GM12865 (cell line): ENCODE results near the gene CLCN6.

Source experiments
- DNase-seq: peaks from one replicate; pipeline ENCODE4 v3.0.0; 2010; ENCODE audit warnings: low read depth
- H3K4me3 ChIP-seq: 2 replicates; pipeline ENCODE4 v1.5.1; 2011; ENCODE audit warnings: mild to moderate bottlenecking, low read depth, low read length, control low read depth
- CTCF ChIP-seq: IDR thresholded peaks from 2 replicates; pipeline ENCODE4 v1.5.1; 2011; ENCODE audit warnings: low read length, control low read depth, low read depth, inconsistent platforms; ENCODE audit not compliant: insufficient read depth; ENCODE audit errors: missing control alignments

CLCN6 gene

GRCh38 chr1:11878891-11879190 lies 72.8 kb downstream of the CLCN6 start:
- no peak overlapping the region for H3K4me3 ChIP-seq
- no peak for DNase-seq
- no peak for TF ChIP-seq CTCF

GRCh38 chr1:11879311-11880180 lies 73.6 kb downstream of the CLCN6 start:
- no peak overlapping the region for H3K4me3 ChIP-seq
- no peak for DNase-seq
- no peak for TF ChIP-seq CTCF

GRCh38 chr1:11880181-11880575 lies 74.2 kb downstream of the CLCN6 start:
- DNase-seq = no peak
- TF ChIP-seq CTCF = no peak
- H3K4me3 ChIP-seq = no peak overlapping the region

- TF ChIP-seq CTCF = no peak
- no peak overlapping the region for H3K4me3 ChIP-seq
- DNase-seq = no peak
These were observed 75.1 kb downstream of the CLCN6 start for GRCh38 chr1:11880911-11881748.

- no peak for DNase-seq
- no peak for TF ChIP-seq CTCF
- no peak overlapping the region for H3K4me3 ChIP-seq
These were observed 75.9 kb downstream of the CLCN6 start for GRCh38 chr1:11881749-11882441.

GRCh38 chr1:11882814-11883538 lies 77.0 kb downstream of the CLCN6 start:
- DNase-seq = no peak
- H3K4me3 ChIP-seq = no peak overlapping the region
- no peak for TF ChIP-seq CTCF
